HG02610 (cell line): ENCODE measurements around the gene PCED1A.

Experiments
- ATAC-seq: cut with Tn5 transposase; IDR thresholded peaks from one replicate; pipeline ENCODE4 v1.9.1; 2021; ENCODE audit warnings: mild to moderate bottlenecking, moderate library complexity; ENCODE audit not compliant: unreplicated experiment

Gene PCED1A

DNA sequence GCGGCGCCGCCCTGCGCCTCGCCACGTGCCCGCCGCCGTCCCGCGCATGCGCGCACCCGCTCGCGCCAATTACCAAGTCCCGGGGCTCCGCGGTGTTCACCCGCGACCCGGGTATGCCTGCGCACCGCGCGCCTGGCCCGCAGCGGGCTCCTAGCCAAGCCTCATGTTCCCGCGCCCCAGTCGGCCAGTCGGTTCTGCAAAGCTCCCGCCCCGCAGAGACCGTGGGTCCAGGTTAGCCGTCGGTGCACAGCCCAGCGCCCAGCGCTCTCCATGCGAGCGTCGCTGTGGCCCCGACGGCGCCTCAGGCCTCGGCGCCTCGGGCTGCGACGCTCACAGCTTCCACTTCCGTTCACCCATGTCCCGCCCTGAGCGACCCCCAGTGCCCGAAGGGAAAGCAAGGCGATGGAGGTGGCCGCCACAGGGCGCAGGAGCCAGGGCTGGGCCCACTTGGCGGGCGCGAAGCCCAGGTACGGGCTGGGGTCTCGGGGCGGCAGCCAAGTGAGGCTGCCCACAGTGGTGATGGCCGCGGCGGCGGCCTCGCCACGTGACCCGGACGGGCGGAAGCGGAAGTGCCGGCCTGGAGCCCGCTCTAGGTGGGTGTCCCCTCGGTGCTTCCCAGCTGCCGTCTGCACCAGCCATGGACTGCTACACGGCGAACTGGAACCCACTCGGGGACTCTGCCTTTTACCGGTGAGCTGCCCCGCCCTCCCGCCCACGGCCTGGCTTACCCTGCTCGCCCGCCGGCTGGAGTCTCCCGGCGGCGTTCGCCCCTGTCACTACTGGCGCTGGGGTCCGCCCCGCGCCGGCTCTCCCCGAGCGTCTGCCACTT lies at the start of gene PCED1A, which contains the start of gene VPS16:
Gene PCED1A, minus strand, starts transcription at position 518 of the 829 bp plus-strand sequence. CDS start 743 bp downstream, outside the sequence.
Gene VPS16, plus strand, starts transcription at position 608 of the 829 bp plus-strand sequence. Its CDS starts 30 bp downstream, at position 638.
- peak; percentile 96 for ATAC-seq

GRCh38 chr20:2889797-2890196 lies 49.3 kb upstream of the PCED1A start:
- ATAC-seq, result no peak

DNA sequence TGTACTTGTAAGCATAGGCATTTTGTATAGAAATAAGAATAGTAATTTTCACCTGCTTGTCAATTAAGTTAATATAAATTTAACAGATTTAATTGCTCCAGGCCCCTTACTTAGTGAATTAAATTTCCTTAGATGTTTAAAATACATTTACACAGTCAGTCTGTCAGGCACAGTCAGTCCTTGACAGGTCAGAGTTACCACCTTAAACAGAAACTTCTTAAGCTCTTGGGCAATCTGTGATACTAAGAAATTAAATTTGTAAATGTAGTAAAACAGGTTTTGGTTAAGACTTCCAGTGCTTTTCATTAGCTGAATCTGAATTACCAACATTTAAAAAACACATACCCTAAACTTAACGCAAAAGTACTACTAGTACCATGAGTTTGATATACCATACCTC lies 48.8 kb upstream of the PCED1A start:
- ATAC-seq, result no peak

GRCh38 chr20:2888224-2888955 lies 47.9 kb upstream of the PCED1A start:
- no peak for ATAC-seq

- no peak for ATAC-seq
Observed at GRCh38 chr20:2887715-2888114, 47.3 kb upstream of the PCED1A start.

GRCh38 chr20:2883726-2884637 lies 43.5 kb upstream of the PCED1A start:
- no peak for ATAC-seq

DNA sequence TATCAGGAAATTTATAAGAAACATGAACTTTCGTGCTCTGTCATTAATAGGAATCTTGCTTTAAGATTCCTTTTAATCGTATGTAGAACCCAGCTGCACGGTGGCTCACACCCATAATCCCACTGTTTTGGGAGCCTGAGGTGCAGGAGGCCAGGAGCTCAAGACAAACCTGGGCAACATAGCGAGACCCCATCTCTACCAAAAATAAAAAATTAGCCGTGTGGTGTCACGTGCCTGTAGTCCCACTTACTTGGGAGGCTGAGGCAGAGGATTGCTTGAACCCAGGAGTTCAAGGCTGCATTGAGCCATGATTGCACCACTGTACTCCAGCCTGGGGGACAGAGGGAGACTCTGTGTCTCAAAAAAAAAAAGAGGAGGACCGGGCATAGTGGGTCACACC lies 40.2 kb upstream of the PCED1A start:
- ATAC-seq, result no peak

- ATAC-seq, result no peak
Observed at GRCh38 chr20:2879146-2879545, 38.7 kb upstream of the PCED1A start.

DNA sequence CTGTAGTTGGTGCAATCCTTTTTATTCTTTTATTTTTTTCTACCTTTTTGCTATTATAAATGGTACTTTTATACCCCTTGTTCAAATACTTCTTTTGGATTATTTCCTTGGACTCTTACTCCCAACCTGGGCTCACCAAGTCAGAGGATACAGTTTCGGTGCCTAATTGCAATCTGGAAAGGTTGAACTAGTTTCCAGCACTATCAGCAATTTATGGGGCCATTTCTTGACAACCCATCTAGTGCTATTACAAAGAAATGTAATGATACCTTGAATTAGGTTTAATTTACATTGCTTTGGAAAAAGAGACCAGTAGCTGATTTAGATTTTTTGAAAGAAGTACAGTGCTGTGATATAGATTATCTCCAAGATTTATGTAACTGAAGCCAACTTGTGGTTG lies 38.1 kb upstream of the PCED1A start:
- ATAC-seq, result no peak

- no peak for ATAC-seq
Observed at GRCh38 chr20:2875690-2876203, 35.3 kb upstream of the PCED1A start.

- no peak for ATAC-seq
Observed at GRCh38 chr20:2874456-2874855, 34.0 kb upstream of the PCED1A start.

DNA sequence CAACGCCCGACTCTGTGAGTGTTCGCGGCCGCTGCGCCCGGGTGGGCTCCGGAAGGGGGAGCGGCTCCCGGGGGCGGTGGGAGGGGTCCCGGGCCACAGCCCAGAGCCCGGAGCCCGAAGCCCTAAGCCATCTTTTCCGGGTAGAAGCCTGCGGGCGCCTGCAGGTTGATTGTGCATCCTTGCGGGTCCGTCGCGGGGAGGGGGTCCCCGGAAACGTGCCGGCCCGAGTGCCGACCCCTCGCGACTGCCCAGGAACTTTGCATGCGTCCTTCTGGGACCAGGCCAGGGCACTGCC lies 33.2 kb upstream of the PCED1A start:
- ATAC-seq, result peak; percentile 47

DNA sequence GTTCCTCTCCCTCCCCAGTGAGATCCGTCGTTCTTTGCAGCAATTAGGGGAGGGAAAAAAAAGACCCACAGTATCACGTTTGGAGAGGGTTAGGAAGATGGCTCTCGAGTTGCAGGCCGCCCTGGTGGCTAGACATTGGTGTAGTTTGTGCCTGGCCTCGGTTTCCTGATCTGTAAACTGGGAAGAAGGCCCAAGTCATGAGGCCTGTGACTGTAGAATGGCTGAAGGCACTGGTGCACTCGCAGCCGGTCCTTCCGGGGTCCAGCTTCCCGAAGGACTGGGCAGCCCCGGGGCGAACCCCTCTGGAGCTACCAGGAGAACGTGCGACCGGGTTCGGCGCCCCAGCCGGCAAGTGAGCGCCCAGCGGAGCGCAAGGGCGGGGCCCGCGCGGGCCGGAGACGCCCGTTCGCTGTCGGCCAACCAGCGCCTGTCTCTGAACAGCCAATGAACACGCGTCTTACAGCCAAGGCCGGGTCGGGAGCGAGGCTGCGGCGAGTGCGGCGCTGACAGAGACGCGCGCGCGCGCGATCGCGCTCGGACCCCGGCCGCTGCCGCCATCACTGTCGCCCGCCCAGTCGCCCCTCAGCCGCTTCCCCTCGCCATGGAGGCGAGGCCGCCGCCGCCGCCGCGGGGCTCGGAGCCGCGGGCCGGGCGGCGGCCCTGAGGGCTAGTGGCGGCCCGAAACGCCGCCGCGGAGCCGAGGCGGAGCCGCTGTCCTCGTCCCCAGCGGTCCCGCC lies 32.7 kb upstream of the PCED1A start, which contains the start of gene PTPRA:
Gene PTPRA, plus strand, starts transcription at position 472 of the 737 bp plus-strand sequence. CDS start 90,797 bp downstream, outside the sequence.
- peak; percentile 92 for ATAC-seq

- ATAC-seq, result no peak
Observed at GRCh38 chr20:2872459-2873009, 32.1 kb upstream of the PCED1A start.

- ATAC-seq, result no peak
Observed at GRCh38 chr20:2871661-2872458, 31.4 kb upstream of the PCED1A start.

- ATAC-seq, result no peak
Observed at GRCh38 chr20:2871111-2871465, 30.6 kb upstream of the PCED1A start.

DNA sequence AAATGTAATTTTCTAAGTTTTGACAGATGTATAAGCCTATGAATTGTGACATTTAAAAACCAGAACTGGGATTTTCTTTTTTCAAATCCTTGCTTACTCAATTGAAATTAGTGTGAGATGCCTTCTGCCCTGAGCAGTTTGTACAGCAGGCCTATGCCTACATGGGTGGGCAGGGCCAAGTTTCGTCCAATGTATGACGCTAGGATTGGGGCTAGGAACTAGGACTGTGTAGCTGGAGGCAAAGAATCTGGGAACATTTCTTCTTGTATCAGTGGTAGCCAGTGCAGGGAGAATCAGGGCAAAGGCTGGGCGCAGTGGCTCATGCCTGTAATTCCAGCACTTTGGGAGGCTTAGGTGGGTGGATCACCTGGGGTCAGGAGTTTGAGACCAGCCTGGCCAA lies 28.9 kb upstream of the PCED1A start:
- no peak for ATAC-seq

DNA sequence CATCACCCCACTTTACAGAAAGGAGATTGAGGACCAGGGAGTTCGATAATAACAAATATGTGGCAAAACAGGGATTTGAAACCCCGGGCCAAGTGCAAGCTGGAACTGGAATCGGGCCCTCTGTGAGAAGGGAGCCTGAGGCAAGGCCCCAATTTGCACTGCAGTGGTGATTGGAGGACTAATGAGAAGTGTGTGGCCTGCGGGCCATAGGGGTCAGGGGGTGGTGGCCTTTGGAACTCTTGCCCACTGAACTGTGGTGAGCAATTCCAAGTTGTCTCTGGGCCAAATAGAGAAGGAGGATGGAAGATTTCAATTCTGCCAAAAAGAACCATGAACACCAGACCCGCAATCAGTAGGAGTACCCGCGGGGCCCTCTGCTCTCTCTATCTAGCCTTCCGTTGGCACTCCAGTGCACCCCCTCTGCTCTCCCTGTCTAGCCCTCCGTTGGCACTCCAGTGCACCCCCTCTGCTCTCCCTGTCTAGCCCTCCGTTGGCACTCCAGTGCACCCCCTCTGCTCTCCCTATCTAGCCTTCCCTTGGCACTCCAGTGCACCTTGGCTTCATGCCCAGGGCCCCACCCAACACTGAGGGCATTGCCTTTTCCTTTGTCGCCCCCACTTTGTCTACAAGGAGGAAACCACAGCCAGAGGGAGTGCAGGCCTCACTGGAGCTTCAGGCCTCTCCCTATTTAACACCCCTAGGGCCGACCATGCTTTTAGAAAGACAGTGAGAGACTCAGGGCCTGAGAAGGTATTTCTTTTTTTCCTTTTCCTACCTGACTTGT lies 26.8 kb upstream of the PCED1A start:
- no peak for ATAC-seq
